Measurements from ENCODE around the gene HOXB9. TPM values are rescaled to one million over a fixed set of nuclear protein-coding genes. Genes with fewer than 3 reads are reported as not detected.

Gene HOXB9
- total and polyA plus RNA-seq, 2 donors (not counting 1 experiment from before 2014, with no cell fraction given), result not detected

- H3K9ac ChIP-seq (ENCODE audit: insufficient read depth, low read length), result peak within 1 kb of the TSS; percentile 35
- TF ChIP-seq CTCF (conservative IDR thresholded peaks at IDR 0.05 in 1 of 2, IDR thresholded peaks at IDR 0.05 in 1 of 2; ENCODE audit: low read depth in 1 of 2, low read length in 2 of 2), result no peak
- TF ChIP-seq EZH2 (IDR thresholded peaks at IDR 0.05; ENCODE audit: low read length, missing control alignments), result no peak
- peak within 1 kb of the TSS; percentile 11 for H3K4me2 ChIP-seq (ENCODE audit: extremely low read depth, insufficient read depth, low read length)
- H2AFZ ChIP-seq (ENCODE audit: low read length), result no peak within 1 kb of the TSS
- H3K4me1 ChIP-seq (ENCODE audit: control insufficient read depth, extremely low read depth, insufficient read depth, low read length), result peaks cover 8% of the 10 kb centered on the region
- H3K27me3 ChIP-seq (ENCODE audit: control insufficient read depth, insufficient read depth, low read length), result no peaks in the 10 kb centered on the region
- DNase-seq (ENCODE audit: low read depth in 2 of 2), result no peak
- peaks cover 48% of the 10 kb centered on the region for H3K79me2 ChIP-seq (ENCODE audit: control insufficient read depth, insufficient read depth, low read length)
- H3K9me3 ChIP-seq (ENCODE audit: control insufficient read depth, insufficient read depth, low read depth, low read length), result no peaks in the 10 kb centered on the region
- no peaks in the 10 kb centered on the region for H4K20me1 ChIP-seq (ENCODE audit: control insufficient read depth, extremely low read depth, insufficient read depth, low read length)
- H3K27ac ChIP-seq (ENCODE audit: insufficient read depth, low read length), result peak within 1 kb of the TSS; percentile 16
- H3K36me3 ChIP-seq (ENCODE audit: control insufficient read depth, insufficient read depth, low read length), result peaks cover 6% of the 10 kb centered on the region
- peak within 1 kb of the TSS; percentile 7 to 55 (median 34) for H3K4me3 ChIP-seq (replicated peaks in 1 of 4; ENCODE audit: control extremely low read depth in 1 of 4, insufficient read depth in 1 of 4, low read depth in 3 of 4, low read length in 4 of 4)
These were observed 21.3 kb downstream of the HOXB9 start, which contains the start of gene HOXB6 for GRCh38 chr17:48604770-48605329. Gene HOXB6 (minus strand): TSS chr17:48604986. CDS start chr17:48598150, 6,836 bp downstream.

GRCh38 chr17:48603959-48604769, 22.0 kb downstream of the HOXB9 start:
- Histone ChIP-seq H3K79me2 (ENCODE audit: control insufficient read depth, insufficient read depth, low read length) (peaks cover 49% of the 10 kb centered on the region), H3K27me3 (ENCODE audit: control insufficient read depth, insufficient read depth, low read length) (no peaks in the 10 kb centered on the region), H3K9ac (ENCODE audit: insufficient read depth, low read length) (peak overlapping the region; percentile 35), H3K27ac (ENCODE audit: insufficient read depth, low read length) (no peak overlapping the region), H4K20me1 (ENCODE audit: control insufficient read depth, extremely low read depth, insufficient read depth, low read length) (no peaks in the 10 kb centered on the region), H3K36me3 (ENCODE audit: control insufficient read depth, insufficient read depth, low read length) (peaks cover 6% of the 10 kb centered on the region), H3K4me3 (replicated peaks in 1 of 4; ENCODE audit: control extremely low read depth in 1 of 4, insufficient read depth in 1 of 4, low read depth in 3 of 4, low read length in 4 of 4) (peak overlapping the region; percentile 7 to 55 (median 34)), H2AFZ (ENCODE audit: low read length) (no peak overlapping the region), H3K9me3 (ENCODE audit: control insufficient read depth, insufficient read depth, low read depth, low read length) (no peaks in the 10 kb centered on the region), H3K4me1 (ENCODE audit: control insufficient read depth, extremely low read depth, insufficient read depth, low read length) (peaks cover 4% of the 10 kb centered on the region), H3K4me2 (ENCODE audit: extremely low read depth, insufficient read depth, low read length) (peak overlapping the region; percentile 11)
- DNase-seq (ENCODE audit: low read depth in 2 of 2), result no peak
- TF ChIP-seq CTCF (conservative IDR thresholded peaks at IDR 0.05 in 1 of 2, IDR thresholded peaks at IDR 0.05 in 1 of 2; ENCODE audit: low read depth in 1 of 2, low read length in 2 of 2), result no peak
- TF ChIP-seq EZH2 (IDR thresholded peaks at IDR 0.05; ENCODE audit: low read length, missing control alignments), result no peak

Measured in fibroblast of lung (primary cell).